Mucosa of stomach (tissue), 1 donor: ENCODE results near the gene NTHL1.

Source experiments
- H3K27me3 ChIP-seq: one replicate; pipeline ENCODE4 v1.7.0; 2013; ENCODE audit warnings: mild to moderate bottlenecking, low read length; ENCODE audit not compliant: control insufficient read depth, insufficient read depth
- H3K36me3 ChIP-seq: one replicate; pipeline ENCODE4 v1.7.0; 2013; ENCODE audit warnings: low read length; ENCODE audit not compliant: control insufficient read depth, insufficient read depth
- H3K4me1 ChIP-seq: one replicate; pipeline ENCODE4 v1.7.0; 2013; ENCODE audit warnings: mild to moderate bottlenecking, low read length; ENCODE audit not compliant: control insufficient read depth, insufficient read depth
- H3K4me3 ChIP-seq: one replicate; pipeline ENCODE4 v1.7.0; 2013; ENCODE audit warnings: low read length
- H3K9ac ChIP-seq: one replicate; pipeline ENCODE4 v1.7.0; 2013; ENCODE audit warnings: mild to moderate bottlenecking, low read length, moderate library complexity
- H3K9me3 ChIP-seq: one replicate; pipeline ENCODE4 v1.7.0; 2013; ENCODE audit warnings: mild to moderate bottlenecking, low read length, moderate library complexity; ENCODE audit not compliant: control insufficient read depth
- donor health status: Pancreatic carcinoma.

The NTHL1 gene

DNA sequence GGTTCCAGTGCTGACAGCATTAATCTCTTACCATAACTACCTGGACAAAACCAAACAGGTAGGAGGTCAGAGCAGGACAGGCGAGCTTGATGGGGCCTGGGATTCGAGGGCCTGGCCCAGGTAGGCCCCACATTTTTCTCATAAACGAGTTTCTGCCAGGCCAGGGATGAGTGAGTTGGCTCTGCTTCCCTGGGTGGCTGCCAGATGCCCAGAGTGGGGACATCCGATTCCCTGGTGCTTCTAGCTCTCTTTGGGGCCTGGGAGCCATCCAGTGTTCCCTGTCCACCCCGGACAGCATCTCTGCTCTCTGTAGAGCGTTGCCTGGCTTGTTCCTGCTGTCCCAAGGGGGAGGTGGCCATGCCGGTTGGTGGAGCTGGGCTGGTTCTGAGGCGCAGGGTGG, 25.3 kb upstream of the NTHL1 start:
- H3K9me3 ChIP-seq, result no peaks in the 10 kb centered on the region
- H3K4me3 ChIP-seq, result no peak overlapping the region
- H3K9ac ChIP-seq, result no peak overlapping the region
- H3K36me3 ChIP-seq, result peaks cover 17% of the 10 kb centered on the region
- H3K27me3 ChIP-seq, result no peaks in the 10 kb centered on the region
- no peaks in the 10 kb centered on the region for H3K4me1 ChIP-seq

DNA sequence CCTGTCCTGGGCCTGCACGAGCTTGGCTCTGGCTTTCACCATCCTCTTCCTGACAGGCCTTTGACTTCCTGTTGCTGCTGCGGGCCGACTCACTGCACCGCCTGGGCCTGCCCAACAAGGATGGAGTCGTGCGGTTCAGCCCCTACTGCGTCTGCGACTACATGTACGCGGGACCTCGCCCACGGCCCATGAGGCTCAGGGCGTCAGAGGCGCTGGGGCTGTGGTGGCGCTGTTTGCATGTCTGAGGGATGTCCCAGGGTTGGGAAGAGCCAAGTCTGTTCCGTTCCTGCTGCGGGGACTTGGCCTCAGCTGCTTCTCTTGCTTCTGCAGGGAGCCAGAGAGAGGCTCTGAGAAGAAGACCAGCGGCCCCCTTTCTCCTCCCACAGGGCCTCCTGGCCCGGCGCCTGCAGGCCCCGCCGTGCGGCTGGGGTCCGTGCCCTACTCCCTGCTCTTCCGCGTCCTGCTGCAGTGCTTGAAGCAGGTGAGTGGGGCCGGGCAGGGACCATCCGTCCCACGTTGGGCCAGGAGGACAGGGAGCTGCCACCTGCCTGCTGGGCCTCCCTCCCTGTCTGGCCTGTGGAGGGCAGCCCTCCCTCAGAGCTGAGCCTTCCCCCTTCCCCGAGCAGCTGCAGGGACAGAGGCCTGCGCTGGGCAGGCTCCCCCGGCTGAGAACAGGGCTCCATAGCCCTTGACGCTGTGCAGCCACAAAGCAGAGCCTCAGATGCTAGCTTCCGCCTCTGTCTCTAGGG, 24.0 kb upstream of the NTHL1 start:
- Histone ChIP-seq H3K4me3 (no peak overlapping the region), H3K36me3 (peaks cover 11% of the 10 kb centered on the region), H3K27me3 (no peaks in the 10 kb centered on the region), H3K9ac (no peak overlapping the region), H3K9me3 (no peaks in the 10 kb centered on the region), H3K4me1 (no peaks in the 10 kb centered on the region)

DNA sequence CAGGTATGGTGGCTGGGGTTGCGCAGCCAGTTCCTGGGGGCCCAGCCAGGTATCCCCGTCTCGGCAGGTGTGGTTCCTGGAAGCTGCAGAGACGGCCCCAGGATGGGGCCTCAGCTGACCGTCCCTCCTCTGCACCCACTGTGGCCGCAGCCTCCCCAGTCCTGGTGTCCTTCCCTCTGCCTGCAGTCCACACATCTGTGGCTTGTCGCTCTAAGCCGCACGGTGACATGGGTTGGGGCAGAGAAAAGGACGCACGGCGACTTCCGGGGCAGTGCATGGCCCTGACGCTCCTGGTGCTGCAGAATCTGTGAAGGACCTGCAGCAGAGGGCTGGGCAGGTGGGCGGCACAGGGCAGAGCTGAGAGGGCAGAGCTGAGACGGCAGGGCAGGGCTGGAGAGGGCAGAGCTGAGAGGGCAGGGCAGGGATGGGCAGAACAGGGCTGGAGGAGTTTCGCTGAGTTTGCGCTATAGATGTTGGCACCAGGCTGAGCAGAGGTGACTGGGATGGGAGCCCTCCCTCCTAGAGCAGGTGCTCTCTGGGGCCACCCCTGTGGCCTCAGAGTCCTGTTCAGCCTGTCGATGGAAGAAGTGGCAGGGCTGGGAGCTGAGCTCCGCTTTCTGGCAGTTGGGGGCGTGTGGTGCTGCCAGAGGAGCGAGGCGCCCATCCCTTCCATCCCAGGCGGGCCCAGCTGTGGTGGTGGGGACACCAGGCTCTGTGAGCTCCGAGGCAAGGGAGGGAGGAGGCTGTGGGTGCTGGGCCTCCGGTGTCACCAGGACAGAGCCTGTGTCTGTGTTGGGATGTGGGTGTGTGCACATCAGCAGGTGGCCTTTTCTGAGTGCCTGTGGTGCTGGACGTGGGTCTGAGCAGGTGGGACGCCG, 23.2 kb upstream of the NTHL1 start:
- no peaks in the 10 kb centered on the region for H3K27me3 ChIP-seq
- H3K36me3 ChIP-seq, result peaks cover 14% of the 10 kb centered on the region
- H3K9me3 ChIP-seq, result no peaks in the 10 kb centered on the region
- H3K4me1 ChIP-seq, result no peaks in the 10 kb centered on the region
- no peak overlapping the region for H3K4me3 ChIP-seq
- H3K9ac ChIP-seq, result no peak overlapping the region

DNA sequence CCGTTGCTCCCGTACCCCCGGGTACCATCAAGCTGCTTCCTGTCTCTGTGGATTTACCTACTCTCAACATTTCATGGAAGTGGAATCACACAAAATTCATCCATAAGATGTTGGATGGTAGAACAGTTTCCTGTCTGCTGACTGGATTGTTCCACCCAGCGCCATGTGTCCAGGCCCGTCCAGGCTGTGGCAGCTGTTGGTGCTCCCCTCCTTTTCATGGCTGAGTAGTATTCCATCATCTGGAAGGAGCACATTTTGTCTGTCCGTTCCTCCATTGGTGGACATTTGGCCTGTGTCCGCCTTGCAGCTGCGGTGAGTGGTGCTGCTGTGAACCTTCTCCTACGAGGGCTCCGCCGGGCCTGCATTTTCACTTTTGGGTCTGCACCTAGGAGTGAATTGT, 18.5 kb upstream of the NTHL1 start:
- H3K4me1 ChIP-seq, result no peaks in the 10 kb centered on the region
- H3K9me3 ChIP-seq, result no peaks in the 10 kb centered on the region
- peaks cover 11% of the 10 kb centered on the region for H3K36me3 ChIP-seq
- no peak overlapping the region for H3K4me3 ChIP-seq
- no peaks in the 10 kb centered on the region for H3K27me3 ChIP-seq
- H3K9ac ChIP-seq, result no peak overlapping the region

DNA sequence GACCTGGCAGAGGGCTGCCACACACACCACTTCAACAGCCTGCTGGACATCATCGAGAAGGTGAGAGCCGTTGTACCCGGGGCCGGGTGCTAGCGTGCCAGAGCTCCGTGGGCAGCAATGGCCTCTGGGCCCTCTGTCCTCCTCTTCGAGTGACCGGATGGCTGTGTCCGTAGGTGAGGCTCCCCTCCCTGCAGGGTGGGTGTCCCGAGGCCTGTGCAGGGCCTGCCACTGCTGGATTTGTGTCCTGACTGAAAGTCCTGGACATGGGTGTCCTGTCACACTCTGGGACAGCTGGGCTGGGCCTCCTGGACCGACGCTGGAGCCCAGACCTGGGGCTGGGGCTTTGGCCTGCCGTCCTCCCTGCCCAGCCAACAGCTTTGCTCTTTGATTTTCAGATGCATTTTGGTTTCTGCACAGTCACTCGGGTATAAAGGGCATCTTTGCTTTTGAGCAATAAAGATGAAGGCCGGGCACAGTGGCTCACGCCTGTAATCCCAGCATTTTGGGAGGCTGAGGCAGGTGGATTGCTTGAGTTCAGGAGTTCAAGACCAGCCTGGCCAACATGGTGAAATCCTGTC, 16.8 kb upstream of the NTHL1 start:
- Histone ChIP-seq H3K4me1 (no peaks in the 10 kb centered on the region), H3K9ac (no peak overlapping the region), H3K9me3 (no peaks in the 10 kb centered on the region), H3K27me3 (no peaks in the 10 kb centered on the region), H3K4me3 (no peak overlapping the region), H3K36me3 (peaks cover 11% of the 10 kb centered on the region)

DNA sequence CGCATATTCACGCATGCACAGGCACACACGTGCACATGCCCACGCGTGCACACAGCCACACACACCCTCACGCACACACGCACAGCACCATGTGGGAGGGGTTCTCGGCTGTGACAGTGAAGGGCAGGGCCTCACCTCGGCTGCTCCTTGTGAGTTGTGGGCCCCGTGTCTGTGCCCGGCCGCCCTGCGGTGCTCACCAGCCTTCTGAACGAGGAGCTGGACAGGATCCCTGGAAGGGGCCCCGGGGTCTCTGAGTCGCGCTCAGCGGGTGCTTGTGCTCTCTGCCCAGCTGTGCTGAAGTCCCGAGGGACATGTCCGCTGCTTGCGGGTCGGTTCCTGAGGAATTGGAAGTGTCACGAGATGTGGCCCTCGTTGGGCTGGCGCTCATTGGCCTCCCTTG, 16.2 kb upstream of the NTHL1 start:
- no peak overlapping the region for H3K9ac ChIP-seq
- H3K27me3 ChIP-seq, result no peaks in the 10 kb centered on the region
- no peaks in the 10 kb centered on the region for H3K4me1 ChIP-seq
- H3K4me3 ChIP-seq, result no peak overlapping the region
- no peaks in the 10 kb centered on the region for H3K9me3 ChIP-seq
- H3K36me3 ChIP-seq, result peaks cover 11% of the 10 kb centered on the region

DNA sequence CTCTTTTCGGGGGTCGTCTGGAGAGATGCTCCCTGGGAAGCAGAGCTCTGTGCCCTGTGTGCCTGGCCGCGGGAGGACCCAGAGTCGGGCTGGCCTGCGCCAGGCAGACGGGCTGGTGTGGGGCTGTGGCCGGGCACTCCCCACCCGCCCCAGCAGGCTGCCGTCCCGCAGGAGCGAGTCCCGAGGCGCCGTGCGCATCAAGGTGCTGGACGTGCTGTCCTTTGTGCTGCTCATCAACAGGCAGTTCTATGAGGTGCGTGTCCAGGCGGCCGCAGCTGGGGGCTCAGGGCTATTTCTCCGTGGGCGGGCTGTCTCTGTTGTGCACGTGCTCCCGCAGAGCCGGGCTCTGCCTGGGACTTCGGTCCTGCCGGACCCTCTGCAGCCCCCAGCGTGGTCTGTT, 15.2 kb upstream of the NTHL1 start:
- no peaks in the 10 kb centered on the region for H3K27me3 ChIP-seq
- no peak overlapping the region for H3K4me3 ChIP-seq
- no peak overlapping the region for H3K9ac ChIP-seq
- H3K4me1 ChIP-seq, result no peaks in the 10 kb centered on the region
- peaks cover 11% of the 10 kb centered on the region for H3K36me3 ChIP-seq
- H3K9me3 ChIP-seq, result no peaks in the 10 kb centered on the region

DNA sequence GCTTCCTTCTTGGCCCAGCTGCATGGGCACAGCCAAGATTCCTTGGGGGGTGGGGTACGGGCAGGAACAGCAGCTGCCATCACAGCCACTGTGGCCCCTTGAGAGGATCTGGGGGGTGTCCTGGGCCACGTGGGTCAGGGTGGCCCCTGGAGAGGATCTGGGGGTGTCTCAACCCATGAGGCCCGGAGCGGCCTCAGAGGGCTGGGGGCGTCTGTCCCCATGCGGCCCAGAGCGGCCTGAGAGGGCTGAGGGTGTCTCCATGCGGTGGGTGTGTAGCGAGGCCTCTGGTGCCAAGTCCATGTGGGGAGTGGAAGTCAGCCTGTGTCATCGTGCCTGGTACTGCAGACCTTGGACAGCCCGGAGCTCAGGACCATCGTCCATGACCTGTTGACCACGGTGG, 13.9 kb upstream of the NTHL1 start:
- H3K9me3 ChIP-seq, result no peaks in the 10 kb centered on the region
- H3K4me3 ChIP-seq, result no peak overlapping the region
- H3K9ac ChIP-seq, result no peak overlapping the region
- H3K4me1 ChIP-seq, result no peaks in the 10 kb centered on the region
- no peaks in the 10 kb centered on the region for H3K27me3 ChIP-seq
- H3K36me3 ChIP-seq, result peaks cover 11% of the 10 kb centered on the region

DNA sequence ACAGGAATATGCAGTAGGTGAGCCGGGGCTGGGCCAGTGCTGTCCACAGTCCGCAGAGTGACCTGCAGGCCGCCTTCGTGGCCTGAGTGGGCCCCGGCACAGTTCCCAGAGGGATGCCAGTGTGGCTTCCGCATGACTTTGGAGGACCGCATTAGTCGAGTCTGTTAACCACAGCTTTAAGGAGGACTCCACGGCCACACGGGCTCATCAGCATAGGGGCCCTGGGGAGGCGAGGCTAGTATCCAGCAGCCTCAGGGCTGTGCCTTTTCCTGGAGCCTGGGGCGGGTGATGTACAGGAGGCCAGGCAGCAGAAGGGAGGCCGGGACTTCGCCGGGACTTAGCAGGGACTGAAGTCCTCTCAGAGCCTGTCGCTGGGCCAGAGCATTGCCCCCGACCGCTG, 13.4 kb upstream of the NTHL1 start:
- no peaks in the 10 kb centered on the region for H3K27me3 ChIP-seq
- H3K4me3 ChIP-seq, result no peak overlapping the region
- peaks cover 7% of the 10 kb centered on the region for H3K36me3 ChIP-seq
- H3K9ac ChIP-seq, result no peak overlapping the region
- H3K4me1 ChIP-seq, result no peaks in the 10 kb centered on the region
- H3K9me3 ChIP-seq, result no peaks in the 10 kb centered on the region

DNA sequence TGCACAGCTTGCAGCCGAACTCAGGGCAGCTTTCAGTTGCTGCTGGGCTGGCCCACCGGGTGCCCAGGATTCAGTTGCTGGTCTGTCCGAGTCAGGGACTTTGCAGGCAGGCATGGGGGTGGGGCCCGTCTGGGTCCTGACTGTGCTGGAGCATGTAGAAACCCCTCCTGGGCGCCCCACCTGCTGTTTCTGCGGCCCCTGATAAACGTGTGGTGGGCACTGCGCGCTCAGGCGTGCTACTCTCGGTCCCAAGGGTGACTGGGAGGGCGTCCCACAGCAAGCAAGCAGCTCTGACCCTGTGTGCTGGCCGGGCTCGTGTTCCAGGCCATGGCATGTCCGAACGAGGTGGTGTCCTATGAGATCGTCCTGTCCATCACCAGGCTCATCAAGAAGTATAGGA, 12.7 kb upstream of the NTHL1 start:
- Histone ChIP-seq H3K9me3 (no peaks in the 10 kb centered on the region), H3K4me1 (peaks cover 2% of the 10 kb centered on the region), H3K27me3 (no peaks in the 10 kb centered on the region), H3K9ac (no peak overlapping the region), H3K36me3 (peaks cover under 1% of the 10 kb centered on the region), H3K4me3 (no peak overlapping the region)

DNA sequence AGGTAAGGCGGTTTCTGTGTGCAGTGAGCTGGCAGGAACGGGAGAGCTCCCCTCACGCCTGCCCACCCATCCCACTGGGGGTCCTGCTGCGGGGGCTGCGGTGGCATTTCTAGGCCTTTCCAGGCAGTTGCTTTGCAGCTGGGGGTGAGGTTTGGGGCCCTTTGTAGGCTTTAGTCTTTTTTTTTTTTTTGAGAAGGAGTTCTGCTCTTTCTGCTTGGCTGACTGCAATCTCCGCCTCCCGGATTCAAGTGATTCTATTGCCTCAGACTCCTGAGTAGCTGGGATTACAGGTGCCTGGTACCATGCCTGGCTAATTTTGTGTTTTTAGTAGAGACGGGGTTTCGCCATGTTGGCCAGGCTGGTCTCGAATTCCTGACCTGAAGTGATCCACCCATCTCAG, 11.2 kb upstream of the NTHL1 start:
- Histone ChIP-seq H3K4me1 (peaks cover 17% of the 10 kb centered on the region), H3K9me3 (no peaks in the 10 kb centered on the region), H3K36me3 (no peaks in the 10 kb centered on the region), H3K27me3 (no peaks in the 10 kb centered on the region), H3K4me3 (no peak overlapping the region), H3K9ac (no peak overlapping the region)

DNA sequence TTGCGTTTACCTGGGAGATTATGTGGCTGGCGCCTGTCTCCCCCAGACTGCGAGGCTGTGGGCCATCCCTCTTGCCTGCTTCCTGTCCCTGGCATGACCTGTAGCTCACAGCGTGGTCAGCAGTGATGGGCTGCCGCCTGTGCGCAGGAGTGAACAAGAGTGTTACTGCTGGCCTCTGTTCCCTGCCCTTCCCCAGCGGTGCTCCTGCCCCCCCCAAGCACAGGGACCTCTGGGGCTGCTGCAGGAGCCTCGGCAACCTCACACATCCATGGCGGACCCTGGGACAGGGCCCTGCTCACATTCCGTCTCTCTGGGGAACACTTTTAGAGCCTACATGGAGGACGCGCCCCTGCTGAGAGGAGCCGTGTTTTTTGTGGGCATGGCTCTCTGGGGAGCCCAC, 10.8 kb upstream of the NTHL1 start:
- Histone ChIP-seq H3K9me3 (no peaks in the 10 kb centered on the region), H3K4me3 (no peak overlapping the region), H3K27me3 (no peaks in the 10 kb centered on the region), H3K36me3 (no peaks in the 10 kb centered on the region), H3K4me1 (peaks cover 19% of the 10 kb centered on the region), H3K9ac (no peak overlapping the region)
